ENCODE data around the gene SOSTDC1. TPM values are rescaled to one million over a fixed set of nuclear protein-coding genes. Genes with fewer than 3 reads are reported as not detected.

SOSTDC1 gene
- total RNA-seq, 1 experiment from 2014 or later: not detected

- CTCF ChIA-PET: interaction anchor here (0.7 to 2.2 kb wide), 2 partner anchors 133 kb away, joined by 4 to 13 read pairs; no protein-coding TSS in a partner anchor
- BruUV-seq (replicated peaks): no TSS peak
- Histone ChIP-seq H3K4me1 (ENCODE audit: insufficient read depth, low read length, poor library complexity, severe bottlenecking) (no peaks in the 10 kb centered on the region), H3K36me3 (ENCODE audit: insufficient read depth, low read length, poor library complexity, severe bottlenecking) (no peaks in the 10 kb centered on the region), H3K27me3 (replicated peaks; ENCODE audit: insufficient read depth, low read depth, low read length, poor library complexity) (no peaks in the 10 kb centered on the region), H3K9me3 (ENCODE audit: low read depth, low read length, poor library complexity, severe bottlenecking) (no peaks in the 10 kb centered on the region), H3K27ac (ENCODE audit: low read depth, low read length, poor library complexity, severe bottlenecking) (no peak overlapping the region), H3K4me3 (ENCODE audit: low read depth, low read length, poor library complexity, severe bottlenecking) (no peak overlapping the region)
- intact Hi-C loops (cut with micrococcal nuclease; ENCODE audit: unreplicated experiment): loop anchor here (2.0 to 10.0 kb wide), 2 partner anchors 133 to 253 kb away; no protein-coding TSS in a partner anchor
- DNase-seq (ENCODE audit: low spot score): peak; percentile 64
- POLR2A ChIA-PET (ENCODE audit: low non-redundant PET): no interaction called here
- TF ChIP-seq EZH2 (IDR thresholded peaks at IDR 0.05; ENCODE audit: borderline replicate concordance, low read depth, low read length, poor library complexity, severe bottlenecking): no peak
- TF ChIP-seq CTCF (conservative IDR thresholded peaks at IDR 0.05; ENCODE audit: low read depth, low read length): peak; percentile 50
Measured at GRCh38 chr7:16431646-16432424, 33.7 kb downstream of the SOSTDC1 start.

- TF ChIP-seq EZH2 (IDR thresholded peaks at IDR 0.05; ENCODE audit: borderline replicate concordance, low read depth, low read length, poor library complexity, severe bottlenecking) (no peak), CTCF (conservative IDR thresholded peaks at IDR 0.05; ENCODE audit: low read depth, low read length) (no peak)
- H3K4me3 ChIP-seq (ENCODE audit: low read depth, low read length, poor library complexity, severe bottlenecking): no peak overlapping the region
- H3K27ac ChIP-seq (ENCODE audit: low read depth, low read length, poor library complexity, severe bottlenecking): no peak overlapping the region
- no peak for DNase-seq (ENCODE audit: low spot score)
- intact Hi-C loops (cut with micrococcal nuclease; ENCODE audit: unreplicated experiment): loop anchor here (10.0 kb wide), 1 partner anchor 255 kb away; no protein-coding TSS in a partner anchor
- no TSS peak for BruUV-seq (replicated peaks)
- H3K36me3 ChIP-seq (ENCODE audit: insufficient read depth, low read length, poor library complexity, severe bottlenecking): no peaks in the 10 kb centered on the region
- POLR2A ChIA-PET (ENCODE audit: low non-redundant PET): no interaction called here
- H3K9me3 ChIP-seq (ENCODE audit: low read depth, low read length, poor library complexity, severe bottlenecking): no peaks in the 10 kb centered on the region
- CTCF ChIA-PET: no interaction called here
- H3K27me3 ChIP-seq (replicated peaks; ENCODE audit: insufficient read depth, low read depth, low read length, poor library complexity): no peaks in the 10 kb centered on the region
- H3K4me1 ChIP-seq (ENCODE audit: insufficient read depth, low read length, poor library complexity, severe bottlenecking): no peaks in the 10 kb centered on the region
Measured at GRCh38 chr7:16430133-16430532, 35.4 kb downstream of the SOSTDC1 start.

- intact Hi-C loops (cut with micrococcal nuclease; ENCODE audit: unreplicated experiment): no loop called here
- H3K27ac ChIP-seq (ENCODE audit: low read depth, low read length, poor library complexity, severe bottlenecking): no peak overlapping the region
- no peaks in the 10 kb centered on the region for H3K36me3 ChIP-seq (ENCODE audit: insufficient read depth, low read length, poor library complexity, severe bottlenecking)
- no peaks in the 10 kb centered on the region for H3K27me3 ChIP-seq (replicated peaks; ENCODE audit: insufficient read depth, low read depth, low read length, poor library complexity)
- POLR2A ChIA-PET (ENCODE audit: low non-redundant PET): no interaction called here
- DNase-seq (ENCODE audit: low spot score): no peak
- no TSS peak for BruUV-seq (replicated peaks)
- TF ChIP-seq CTCF (conservative IDR thresholded peaks at IDR 0.05; ENCODE audit: low read depth, low read length) (no peak), EZH2 (IDR thresholded peaks at IDR 0.05; ENCODE audit: borderline replicate concordance, low read depth, low read length, poor library complexity, severe bottlenecking) (no peak)
- CTCF ChIA-PET: no interaction called here
- no peaks in the 10 kb centered on the region for H3K9me3 ChIP-seq (ENCODE audit: low read depth, low read length, poor library complexity, severe bottlenecking)
- H3K4me1 ChIP-seq (ENCODE audit: insufficient read depth, low read length, poor library complexity, severe bottlenecking): no peaks in the 10 kb centered on the region
- no peak overlapping the region for H3K4me3 ChIP-seq (ENCODE audit: low read depth, low read length, poor library complexity, severe bottlenecking)
Measured at GRCh38 chr7:16428672-16429071, 36.9 kb downstream of the SOSTDC1 start.
